ENCODE results near the gene TTF1.
"Not testable (repeated sequence)": the region's sequence is repeated elsewhere in the genome, so short reads cannot be mapped to it uniquely, and the experiment has no call there.

The TTF1 gene

GRCh38 chr9:132410642-132411041 lies 4.0 kb upstream of the TTF1 start:
- DNase-seq: no peak

GRCh38 chr9:132409828-132410528 lies 3.3 kb upstream of the TTF1 start, which contains the start of gene CFAP77:
CFAP77 (plus strand) TSS chr9:132410211; CDS start chr9:132410272, 61 bp downstream.
- DNase-seq: peak; percentile 47

- DNase-seq: no peak
These were observed 1.9 kb upstream of the TTF1 start for GRCh38 chr9:132408521-132408920.

- DNase-seq: no peak
These were observed 556 bp upstream of the TTF1 start for GRCh38 chr9:132407196-132407595.

GRCh38 chr9:132404228-132404881 lies 2.3 kb downstream of the TTF1 start:
- DNase-seq: peak; percentile 18

GRCh38 chr9:132401824-132402223 lies 4.8 kb downstream of the TTF1 start:
- DNase-seq: no peak

GRCh38 chr9:132395560-132395959 lies 11.1 kb downstream of the TTF1 start:
- no peak for DNase-seq

- no peak for DNase-seq
These were observed 15.2 kb downstream of the TTF1 start for GRCh38 chr9:132391449-132391848.

- DNase-seq: no peak
These were observed 15.7 kb downstream of the TTF1 start for GRCh38 chr9:132390966-132391365.

GRCh38 chr9:132387133-132387532 lies 19.5 kb downstream of the TTF1 start:
- DNase-seq: no peak

- DNase-seq: no peak
These were observed 22.3 kb downstream of the TTF1 start for GRCh38 chr9:132384376-132384775.

GRCh38 chr9:132383462-132383883 lies 23.2 kb downstream of the TTF1 start:
- no peak for DNase-seq

- DNase-seq: no peak
These were observed 24.6 kb downstream of the TTF1 start for GRCh38 chr9:132381966-132382541.

- not testable (repeated sequence) for DNase-seq
These were observed 28.2 kb downstream of the TTF1 start for GRCh38 chr9:132378416-132378815.

GRCh38 chr9:132377769-132378168 lies 28.9 kb downstream of the TTF1 start:
- DNase-seq: not testable (repeated sequence)

GRCh38 chr9:132372177-132373095 lies 34.2 kb downstream of the TTF1 start:
- DNase-seq: no peak

GRCh38 chr9:132370592-132370991 lies 36.0 kb downstream of the TTF1 start:
- DNase-seq: no peak

- DNase-seq: no peak
These were observed 37.2 kb downstream of the TTF1 start for GRCh38 chr9:132369421-132369820.

- no peak for DNase-seq
These were observed 38.9 kb downstream of the TTF1 start for GRCh38 chr9:132367613-132368313.

GRCh38 chr9:132366481-132366880 lies 40.2 kb downstream of the TTF1 start:
- DNase-seq: no peak

- DNase-seq: no peak
These were observed 40.7 kb downstream of the TTF1 start for GRCh38 chr9:132365986-132366385.

- no peak for DNase-seq
These were observed 42.6 kb downstream of the TTF1 start for GRCh38 chr9:132364068-132364467.

All from fibroblast of upper back skin (primary cell).